K562 (cell line): ENCODE measurements around the gene CSMD2. TPM values are rescaled to one million over a fixed set of nuclear protein-coding genes. Genes with fewer than 3 reads are reported as not detected.

Source experiments
- ATAC-seq: fragments of 200-7000 bp; cut with Tn5 transposase; 3 replicates; pipeline ENCODE4 v1.9.1; 2020; ENCODE audit warnings: moderate library complexity
- BruUV-seq: library from RNA; stranded (reverse); fragments of 400-500 nt; replicated peaks from 2 replicates; lab custom pipeline; 2021; lab: Mats Ljungman, UMichigan
- CTCF ChIA-PET: fragments of 300-600 bp; formaldehyde crosslinking; extraction: SDS; loops from one replicate; lab custom pipeline; 2021; ENCODE audit warnings: low intra/inter-chr PET ratio; lab: Yijun Ruan, JAX
- POLR2A ChIA-PET: fragments of 300-600, 350-650 bp; sonication (Branson Sonifier 250); formaldehyde crosslinking; extraction: SDS; loops from one replicate; lab custom pipeline; 2021; ENCODE audit warnings: antibody characterized with exemption, inconsistent platforms; lab: Yijun Ruan, JAX
- DNase-seq, 4 experiments: peaks; one replicate each; pipeline versions ENCODE4 v3.0.0 to v3.0.0-alpha.2; 2011 to 2018; ENCODE audit warnings: low spot score in 3 of 4, mixed read lengths in 3 of 4; ENCODE audit errors: extremely low read depth in 1 of 4
- FAIRE-seq: peaks from 2 replicates; lab custom pipeline; 2011; peaks lifted over from hg19 to GRCh38; lab: Jason Lieb, UNC
- H2AFZ ChIP-seq: 2 replicates; pipeline ENCODE4 v1.6.0; 2011; ENCODE audit warnings: low read depth, low read length, control low read depth, inconsistent platforms
- H3K27ac ChIP-seq: fragments of 200-600 bp; 3 replicates; pipeline ENCODE4 v1.8.0; 2011; ENCODE audit warnings: low read depth, mild to moderate bottlenecking, control low read depth, inconsistent platforms, low read length, moderate library complexity, mixed read lengths; ENCODE audit errors: extremely low read depth
- H3K27me3 ChIP-seq, 2 experiments: fragments of 300-600 bp in 1 of 2; 2 replicates in 1 of 2; 3 replicates in 1 of 2; pipeline versions ENCODE4 v1.6.0 to v1.8.0; 2011; ENCODE audit warnings: inconsistent platforms in 2 of 2, low read length in 2 of 2, mild to moderate bottlenecking in 1 of 2, mixed read lengths in 1 of 2, moderate library complexity in 1 of 2; ENCODE audit not compliant: control insufficient read depth in 2 of 2, insufficient read depth in 2 of 2
- H3K36me3 ChIP-seq: fragments of 300-600 bp; 3 replicates; pipeline ENCODE4 v1.8.0; 2011; ENCODE audit warnings: mild to moderate bottlenecking, low read length, inconsistent platforms; ENCODE audit not compliant: control insufficient read depth, insufficient read depth
- H3K4me1 ChIP-seq, 2 experiments: fragments of 200-600 bp in 1 of 2; replicated peaks in 1 of 2; 2 replicates in 1 of 2; 3 replicates in 1 of 2; pipeline versions ENCODE4 v1.5.1 to v1.8.0; 2011; ENCODE audit warnings: inconsistent platforms in 2 of 2, low read length in 2 of 2, mild to moderate bottlenecking in 1 of 2, mixed read lengths in 1 of 2, moderate library complexity in 1 of 2; ENCODE audit not compliant: control insufficient read depth in 2 of 2, insufficient read depth in 2 of 2
- H3K4me2 ChIP-seq: 2 replicates; pipeline ENCODE4 v1.6.1; 2011; ENCODE audit warnings: low read length, control low read depth, inconsistent platforms, mixed read lengths; ENCODE audit not compliant: insufficient read depth
- H3K4me3 ChIP-seq: fragments of 200-600 bp; sonication (generic), shearing (Covaris generic); 2 replicates; pipeline ENCODE4 v1.5.1; 2016; ENCODE audit warnings: control low read depth, inconsistent platforms
- H3K79me2 ChIP-seq: fragments of 200-600 bp; 3 replicates; pipeline ENCODE4 v1.8.0; 2011; ENCODE audit warnings: low read length, inconsistent platforms; ENCODE audit not compliant: control insufficient read depth, insufficient read depth
- H3K9ac ChIP-seq, 2 experiments: 2 replicates each; pipeline versions ENCODE4 v1.6.0 to v1.6.1; 2011; ENCODE audit warnings: low read depth in 2 of 2, low read length in 2 of 2, control low read depth in 1 of 2, inconsistent platforms in 1 of 2, mild to moderate bottlenecking in 1 of 2, mixed read lengths in 1 of 2; ENCODE audit not compliant: insufficient read depth in 1 of 2
- H3K9me1 ChIP-seq: one replicate; pipeline ENCODE4 v1.6.0; 2011; ENCODE audit warnings: inconsistent platforms, mild to moderate bottlenecking, low read length, moderate library complexity; ENCODE audit not compliant: control insufficient read depth, insufficient read depth
- H3K9me3 ChIP-seq: replicated peaks from 2 replicates; pipeline ENCODE4 v1.5.1; 2011; ENCODE audit warnings: low read depth, low read length, inconsistent platforms; ENCODE audit not compliant: control insufficient read depth, insufficient read depth
- H4K20me1 ChIP-seq: replicated peaks from 2 replicates; pipeline ENCODE4 v1.6.1; 2011; ENCODE audit warnings: low read length, inconsistent platforms, mixed read lengths; ENCODE audit not compliant: control insufficient read depth, insufficient read depth
- FOXA1 ChIP-seq: fragments of 450-650 bp; IDR thresholded peaks from 2 replicates; pipeline ENCODE4 v1.6.1; 2016; ENCODE audit warnings: mild to moderate bottlenecking, borderline replicate concordance
- ZNF143 ChIP-seq: sonication (generic); formaldehyde crosslinking; IDR thresholded peaks from 2 replicates; pipeline ENCODE4 v1.9.0; 2022; ENCODE audit warnings: mild to moderate bottlenecking, missing genetic modification reagents
- WGBS: fragments of 100-300 bp; shearing (Covaris generic); methylation state at CpG from one replicate; pipeline ENCODE4 v1.1.6; 2016; ENCODE audit warnings: low coverage, mixed read lengths; ENCODE audit not compliant: insufficient coverage; ENCODE audit errors: missing lambda C conversion rate; 5-methylcytosine and 5-hydroxymethylcytosine counted together
- in situ Hi-C: fragments of 300-500 bp; cut with MboI; formaldehyde crosslinking; loops from 4 replicates; pipeline ENCODE4 v1.15.0; 2018; ENCODE audit warnings: inconsistent platforms, mixed read lengths
- intact Hi-C: fragments of 100-400 bp; cut with micrococcal nuclease; formaldehyde crosslinking; loops from 2 replicates; pipeline ENCODE4 v1.14.2; 2022
- polyA plus RNA-seq, 8 experiments: library from polyadenylated mRNA; depleted of rRNA in 4 of 8; stranded (reverse) in 5 of 8; unstranded in 3 of 8; fragments of >200 nt; fragmentation: Nextera tagmentation in 2 of 8; fragmentation: Illumina TruSeq in 1 of 8; extraction: Ambion mirVana in 2 of 8; extraction: Trizol in 1 of 8; gene quantifications; 2 replicates each; pipeline versions ENCODE4 v1.2.1 to v1.2.3, GENCODE V29; 2011 to 2014; ENCODE audit warnings: inconsistent platforms in 1 of 8, missing spikeins in 1 of 8
- total RNA-seq, 7 experiments: library from RNA; depleted of rRNA in 6 of 7; stranded (reverse); fragments of >200 nt in 6 of 7; fragmentation: Illumina TruSeq in 2 of 7; extraction: Trizol in 2 of 7; gene quantifications; 2 replicates each; pipeline versions ENCODE4 v1.2.1 to v1.2.3, GENCODE V29; 2011 to 2021; ENCODE audit warnings: low replicate concordance in 1 of 7
- TF ChIP-seq, protein P1 (sequence below): fragments of 450-650 bp; formaldehyde crosslinking; IDR thresholded peaks from 2 replicates; pipeline ENCODE4 v1.4.0; 2020; ENCODE audit warnings: mild to moderate bottlenecking, mixed read lengths

The CSMD2 gene
- total and polyA plus RNA-seq, 9 of the 15 experiments (the other 6 are each of a cell fraction or from before 2014, with no cell fraction given) = not detected

DNA sequence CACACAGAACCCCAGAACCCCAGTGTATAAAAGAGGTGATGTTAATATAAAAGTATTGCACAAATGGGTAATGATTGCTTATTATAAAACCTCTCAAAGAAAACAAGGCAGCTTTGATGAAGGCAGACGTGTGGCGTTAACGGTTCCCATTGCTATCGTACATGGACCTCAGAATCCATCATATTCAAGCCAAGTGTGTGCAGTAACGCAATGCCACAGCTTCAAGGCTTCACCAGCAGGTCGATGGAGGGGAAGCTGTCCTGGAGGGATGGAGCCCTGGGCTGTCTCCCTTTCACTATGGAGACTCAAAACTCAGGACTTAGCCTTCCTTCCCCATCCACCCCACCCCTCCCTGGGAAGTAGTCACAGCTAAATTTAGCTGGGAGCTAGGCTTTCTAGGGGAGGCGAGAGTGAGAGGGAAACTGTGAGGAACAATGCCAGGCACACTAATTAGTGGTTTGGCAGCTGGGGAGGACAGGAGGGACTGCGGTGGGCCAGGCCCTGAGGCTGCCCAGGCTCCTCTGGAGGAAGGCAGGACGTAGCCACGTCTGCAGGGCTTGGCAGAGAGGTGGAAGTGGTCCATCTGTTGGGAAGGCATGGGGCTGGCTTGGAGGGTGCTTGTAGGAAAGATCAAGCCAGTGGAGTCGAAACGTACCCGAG, 180.0 kb downstream of the CSMD2 start:
- ChIA-PET CTCF (no interaction called here), POLR2A (interaction anchor here (0.7 kb wide), 1 partner anchor 1250 kb away, joined by 3 read pairs; no protein-coding TSS in a partner anchor)
- H3K9me1 ChIP-seq = no peaks in the 10 kb centered on the region
- in situ Hi-C loops = no loop called here
- TF ChIP-seq, protein P1, sequence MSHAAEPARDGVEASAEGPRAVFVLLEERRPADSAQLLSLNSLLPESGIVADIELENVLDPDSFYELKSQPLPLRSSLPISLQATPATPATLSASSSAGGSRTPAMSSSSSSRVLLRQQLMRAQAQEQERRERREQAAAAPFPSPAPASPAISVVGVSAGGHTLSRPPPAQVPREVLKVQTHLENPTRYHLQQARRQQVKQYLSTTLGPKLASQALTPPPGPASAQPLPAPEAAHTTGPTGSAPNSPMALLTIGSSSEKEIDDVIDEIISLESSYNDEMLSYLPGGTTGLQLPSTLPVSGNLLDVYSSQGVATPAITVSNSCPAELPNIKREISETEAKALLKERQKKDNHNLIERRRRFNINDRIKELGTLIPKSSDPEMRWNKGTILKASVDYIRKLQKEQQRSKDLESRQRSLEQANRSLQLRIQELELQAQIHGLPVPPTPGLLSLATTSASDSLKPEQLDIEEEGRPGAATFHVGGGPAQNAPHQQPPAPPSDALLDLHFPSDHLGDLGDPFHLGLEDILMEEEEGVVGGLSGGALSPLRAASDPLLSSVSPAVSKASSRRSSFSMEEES (CRISPR knock-in tag) = no peak
- TF ChIP-seq ZNF143 (CRISPR knock-in tag) = no peak
- TF ChIP-seq FOXA1 = no peak
- no peaks in the 10 kb centered on the region for H3K9me3 ChIP-seq
- no peak overlapping the region for H3K27ac ChIP-seq
- intact Hi-C loops = no loop called here
- H3K4me2 ChIP-seq = no peak overlapping the region
- H2AFZ ChIP-seq = no peak overlapping the region
- no peaks in the 10 kb centered on the region for H3K36me3 ChIP-seq
- no peak overlapping the region for H3K9ac ChIP-seq
- WGBS = 0% methylated on average over 12 of the region's 13 CpGs
- no peaks in the 10 kb centered on the region for H3K79me2 ChIP-seq
- no peaks in the 10 kb centered on the region for H4K20me1 ChIP-seq
- H3K4me1 ChIP-seq = no peaks in the 10 kb centered on the region
- ATAC-seq (no peak), FAIRE-seq (no peak), DNase-seq (no peak)
- H3K4me3 ChIP-seq = no peak overlapping the region
- no TSS peak for BruUV-seq
- no peaks in the 10 kb centered on the region for H3K27me3 ChIP-seq
